ENCODE data around the gene VGLL4. TPM values are rescaled to one million over a fixed set of nuclear protein-coding genes. Genes with fewer than 3 reads are reported as not detected.

VGLL4 gene
- polyA plus RNA-seq, 3 donors: 8.5 to 13.2 (median 10.0) TPM

- Histone ChIP-seq H2AFZ (ENCODE audit: insufficient read depth, low read depth, low read length, poor library complexity, severe bottlenecking) (no peak overlapping the region), H3K4me1 (ENCODE audit: control insufficient read depth in 1 of 2, insufficient read depth in 2 of 2, low read length in 2 of 2) (peaks cover 4 to 5% of the 10 kb centered on the region in 2 donors), H3K4me2 (replicated peaks; ENCODE audit: extremely low read depth, low read length, poor library complexity, severe bottlenecking) (no peak overlapping the region), H3K79me2 (ENCODE audit: insufficient read depth, low read length) (peaks cover 18% of the 10 kb centered on the region), H3K27me3 (ENCODE audit: control insufficient read depth in 2 of 2, insufficient read depth in 2 of 2, low read length in 2 of 2) (no peaks in the 10 kb centered on the region), H3K9ac (ENCODE audit: insufficient read depth, low read length, poor library complexity, severe bottlenecking) (no peak overlapping the region), H3K4me3 (replicated peaks in 1 of 3; ENCODE audit: low read depth in 2 of 3, low read length in 3 of 3) (no peak overlapping the region), H4K20me1 (ENCODE audit: insufficient read depth, low read length) (peaks cover 99% of the 10 kb centered on the region), H3K9me3 (replicated peaks in 1 of 2; ENCODE audit: control insufficient read depth in 1 of 2, insufficient read depth in 1 of 2, low read length in 2 of 2) (no peaks in the 10 kb centered on the region), H3K36me3 (replicated peaks in 1 of 2; ENCODE audit: control insufficient read depth in 1 of 2, insufficient read depth in 2 of 2, low read length in 2 of 2) (peaks cover 55 to 80% of the 10 kb centered on the region in 2 donors), H3K27ac (ENCODE audit: low read depth in 1 of 2, low read length in 2 of 2) (no peak overlapping the region)
- no peak overlapping the region for H3K4me3 Mint-ChIP-seq
- no peaks in the 10 kb centered on the region for H3K9me3 Mint-ChIP-seq
- WGBS (ENCODE audit: insufficient coverage): 84% methylated on average over 11 of the region's 23 CpGs
- H3K27me3 Mint-ChIP-seq (ENCODE audit: low read depth in 3 of 3): peaks cover 0 to 1% (median 0%) of the 10 kb centered on the region in 3 donors
- H3K27ac Mint-ChIP-seq: peak overlapping the region in 2 of 7 donors; percentile 33 to 42
- peaks cover 58 to 88% of the 10 kb centered on the region in 2 donors for H3K36me3 Mint-ChIP-seq
- peaks cover 3% of the 10 kb centered on the region for H3K4me1 Mint-ChIP-seq
- no peak for DNase-seq
- intact Hi-C loops (cut with micrococcal nuclease): no loop called here
- no peak for TF ChIP-seq CTCF (IDR thresholded peaks at IDR 0.05)
Observed at GRCh38 chr3:11555881-11556633, 87.7 kb downstream of the VGLL4 start.

DNA sequence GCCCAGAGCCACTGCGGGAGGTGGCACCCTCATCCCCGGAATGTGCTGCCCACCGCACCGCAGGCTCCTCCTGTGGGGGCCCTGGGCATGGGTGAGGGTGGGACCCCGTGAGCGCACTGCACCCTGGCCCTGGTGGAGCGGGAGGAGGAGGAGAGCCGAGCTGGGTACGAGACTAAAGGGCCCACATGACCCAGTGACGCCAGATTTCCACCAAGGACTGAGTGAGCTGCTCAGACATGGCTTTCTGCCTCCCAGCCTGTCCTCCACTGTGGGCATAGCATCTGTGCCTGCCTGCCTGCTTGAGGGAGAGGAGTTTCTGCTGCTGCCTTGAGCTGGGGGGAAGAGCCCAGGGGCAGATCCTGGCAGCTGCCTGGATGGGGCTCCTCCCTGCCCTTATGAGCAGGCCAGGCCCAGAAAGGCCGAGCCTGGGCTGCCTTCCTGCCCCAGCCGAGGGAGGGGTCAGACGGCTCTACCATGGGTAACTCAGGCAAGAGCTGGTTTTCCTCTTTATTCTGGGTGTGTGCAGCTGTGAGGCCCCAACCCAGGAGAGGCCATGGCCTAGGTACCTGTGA, 88.4 kb downstream of the VGLL4 start:
- Mint-ChIP-seq H3K9me3 (no peaks in the 10 kb centered on the region), H3K4me1 (peaks cover 10% of the 10 kb centered on the region), H3K27me3 (ENCODE audit: low read depth in 3 of 3) (peaks cover 0 to 1% (median 0%) of the 10 kb centered on the region in 3 donors), H3K27ac (peak overlapping the region in 2 of 7 donors; percentile 46 to 57), H3K4me3 (no peak overlapping the region), H3K36me3 (peaks cover 58 to 83% of the 10 kb centered on the region in 2 donors)
- Histone ChIP-seq H3K9ac (ENCODE audit: insufficient read depth, low read length, poor library complexity, severe bottlenecking) (no peak overlapping the region), H4K20me1 (ENCODE audit: insufficient read depth, low read length) (peaks cover 99% of the 10 kb centered on the region), H3K27ac (ENCODE audit: low read depth in 1 of 2, low read length in 2 of 2) (peak overlapping the region in 1 of 2 donors; percentile 31), H3K4me2 (replicated peaks; ENCODE audit: extremely low read depth, low read length, poor library complexity, severe bottlenecking) (no peak overlapping the region), H3K36me3 (replicated peaks in 1 of 2; ENCODE audit: control insufficient read depth in 1 of 2, insufficient read depth in 2 of 2, low read length in 2 of 2) (peaks cover 55 to 75% of the 10 kb centered on the region in 2 donors), H3K27me3 (ENCODE audit: control insufficient read depth in 2 of 2, insufficient read depth in 2 of 2, low read length in 2 of 2) (no peaks in the 10 kb centered on the region), H3K4me3 (replicated peaks in 1 of 3; ENCODE audit: low read depth in 2 of 3, low read length in 3 of 3) (no peak overlapping the region), H3K4me1 (ENCODE audit: control insufficient read depth in 1 of 2, insufficient read depth in 2 of 2, low read length in 2 of 2) (peaks cover 6 to 7% of the 10 kb centered on the region in 2 donors), H3K79me2 (ENCODE audit: insufficient read depth, low read length) (peaks cover 18% of the 10 kb centered on the region), H3K9me3 (replicated peaks in 1 of 2; ENCODE audit: control insufficient read depth in 1 of 2, insufficient read depth in 1 of 2, low read length in 2 of 2) (no peaks in the 10 kb centered on the region), H2AFZ (ENCODE audit: insufficient read depth, low read depth, low read length, poor library complexity, severe bottlenecking) (no peak overlapping the region)
- no peak for TF ChIP-seq CTCF (IDR thresholded peaks at IDR 0.05)
- WGBS (ENCODE audit: insufficient coverage): 91% methylated on average over 12 of the region's 13 CpGs
- DNase-seq: no peak
- intact Hi-C loops (cut with micrococcal nuclease): no loop called here
